ENCODE data around the gene PLCG2. TPM values are rescaled to one million over a fixed set of nuclear protein-coding genes. Genes with fewer than 3 reads are reported as not detected.

PLCG2 gene
- total RNA-seq, 2 experiments from 2014 or later, result 196 to 485 TPM

- Histone ChIP-seq H3K9me2 (ENCODE audit: insufficient read depth, low read length) (no peaks in the 10 kb centered on the region), H3K79me2 (ENCODE audit: insufficient read depth, low read depth, low read length) (no peaks in the 10 kb centered on the region), H3K4me2 (ENCODE audit: low read length) (no peak overlapping the region), H3K27ac (ENCODE audit: low read depth, low read length, poor library complexity, severe bottlenecking) (no peak overlapping the region), H2AFZ (ENCODE audit: low read length) (no peak overlapping the region), H3K4me1 (ENCODE audit: insufficient read depth, low read length, poor library complexity, severe bottlenecking) (no peaks in the 10 kb centered on the region), H3K4me3 (ENCODE audit: low read depth, low read length, poor library complexity, severe bottlenecking) (no peak overlapping the region), H3K36me3 (ENCODE audit: insufficient read depth, low read length) (peaks cover 100% of the 10 kb centered on the region), H3K9me3 (ENCODE audit: low read length) (no peaks in the 10 kb centered on the region), H4K20me1 (ENCODE audit: insufficient read depth, low read length) (no peaks in the 10 kb centered on the region)
- ChIA-PET POLR2A (no interaction called here), CTCF (ENCODE audit: unreplicated experiment) (no interaction called here)
- intact Hi-C loops (cut with micrococcal nuclease; ENCODE audit: unreplicated experiment), result no loop called here
- TF ChIP-seq CTCF (conservative IDR thresholded peaks at IDR 0.05; ENCODE audit: low read length), result no peak
- TF ChIP-seq EZH2phosphoT487 (IDR thresholded peaks at IDR 0.05; ENCODE audit: borderline replicate concordance, low read depth, low read length), result no peak
- BruUV-seq (replicated peaks), result no TSS peak
- DNase-seq (ENCODE audit: low spot score), result no peak
Measured at GRCh38 chr16:81938326-81939163, 159.5 kb downstream of the PLCG2 start.

GRCh38 chr16:81939164-81940056 lies 160.3 kb downstream of the PLCG2 start:
- Histone ChIP-seq H3K27ac (ENCODE audit: low read depth, low read length, poor library complexity, severe bottlenecking) (no peak overlapping the region), H2AFZ (ENCODE audit: low read length) (no peak overlapping the region), H3K9me2 (ENCODE audit: insufficient read depth, low read length) (no peaks in the 10 kb centered on the region), H3K4me2 (ENCODE audit: low read length) (no peak overlapping the region), H3K79me2 (ENCODE audit: insufficient read depth, low read depth, low read length) (no peaks in the 10 kb centered on the region), H3K36me3 (ENCODE audit: insufficient read depth, low read length) (peaks cover 100% of the 10 kb centered on the region), H3K4me1 (ENCODE audit: insufficient read depth, low read length, poor library complexity, severe bottlenecking) (no peaks in the 10 kb centered on the region), H4K20me1 (ENCODE audit: insufficient read depth, low read length) (no peaks in the 10 kb centered on the region), H3K9me3 (ENCODE audit: low read length) (no peaks in the 10 kb centered on the region), H3K4me3 (ENCODE audit: low read depth, low read length, poor library complexity, severe bottlenecking) (no peak overlapping the region)
- CTCF ChIA-PET (ENCODE audit: unreplicated experiment), result no interaction called here
- TF ChIP-seq EZH2phosphoT487 (IDR thresholded peaks at IDR 0.05; ENCODE audit: borderline replicate concordance, low read depth, low read length) (no peak), CTCF (conservative IDR thresholded peaks at IDR 0.05; ENCODE audit: low read length) (peak; percentile 43; the same call in 1 of the 2 replicates)
- POLR2A ChIA-PET, result interaction anchor here (0.7 kb wide), 1 partner anchor 1089 kb away, joined by 3 read pairs; no protein-coding TSS in a partner anchor
- no TSS peak for BruUV-seq (replicated peaks)
- intact Hi-C loops (cut with micrococcal nuclease; ENCODE audit: unreplicated experiment), result no loop called here
- DNase-seq (ENCODE audit: low spot score), result no peak

All from OCI-LY7 (cell line).